OCI-M2 (cell line): ENCODE measurements around the gene ST6GALNAC1.

Source experiments
- DNase-seq: peaks from one replicate; lab custom pipeline; 2025; ENCODE audit not compliant: unreplicated experiment; lab: John Stamatoyannopoulos, UW

The ST6GALNAC1 gene

GRCh38 chr17:76675648-76676047 lies 32.1 kb upstream of the ST6GALNAC1 start:
- no peak for DNase-seq

DNA sequence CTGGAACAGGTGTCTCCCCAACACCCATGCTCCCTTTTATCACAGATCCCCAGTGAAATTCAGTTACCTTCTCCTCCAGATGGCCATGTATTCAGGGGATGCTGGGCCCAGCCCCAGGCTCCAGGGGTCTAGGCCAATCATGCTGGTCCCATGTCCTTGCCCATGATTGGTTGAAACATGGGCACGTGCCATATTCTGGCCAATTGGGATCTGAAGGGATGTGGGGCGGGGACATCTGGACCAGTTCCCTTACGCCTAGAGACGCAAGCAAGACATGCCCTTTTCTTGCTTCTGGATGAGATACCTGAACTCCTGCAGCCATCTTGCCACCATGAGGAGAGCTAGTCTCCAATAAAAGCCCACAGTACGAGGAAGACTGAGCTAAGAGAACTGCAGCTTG lies 31.0 kb upstream of the ST6GALNAC1 start:
- no peak for DNase-seq

GRCh38 chr17:76673729-76674128 lies 30.2 kb upstream of the ST6GALNAC1 start:
- DNase-seq, result no peak

DNA sequence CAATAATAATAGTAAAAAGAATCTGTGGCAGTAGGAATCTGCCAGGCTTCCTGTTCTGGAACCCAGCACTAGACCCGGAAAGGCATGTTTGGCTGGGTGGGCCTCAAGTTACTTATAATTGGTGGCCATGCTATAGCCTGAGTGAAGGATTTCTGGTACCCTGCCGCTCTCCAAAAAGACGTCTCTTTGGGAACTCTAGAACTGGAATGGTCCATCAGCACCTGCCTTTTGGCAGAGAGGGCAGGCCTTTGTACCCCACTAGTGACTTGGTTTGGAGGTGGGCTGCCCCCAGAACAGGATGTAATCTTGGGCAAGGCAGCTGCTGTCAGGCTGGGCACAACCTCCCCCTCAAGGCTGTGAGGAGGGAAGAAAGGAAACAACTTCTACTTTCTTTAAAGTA lies 29.3 kb upstream of the ST6GALNAC1 start:
- no peak for DNase-seq

GRCh38 chr17:76672270-76672851 lies 28.8 kb upstream of the ST6GALNAC1 start:
- DNase-seq, result no peak

DNA sequence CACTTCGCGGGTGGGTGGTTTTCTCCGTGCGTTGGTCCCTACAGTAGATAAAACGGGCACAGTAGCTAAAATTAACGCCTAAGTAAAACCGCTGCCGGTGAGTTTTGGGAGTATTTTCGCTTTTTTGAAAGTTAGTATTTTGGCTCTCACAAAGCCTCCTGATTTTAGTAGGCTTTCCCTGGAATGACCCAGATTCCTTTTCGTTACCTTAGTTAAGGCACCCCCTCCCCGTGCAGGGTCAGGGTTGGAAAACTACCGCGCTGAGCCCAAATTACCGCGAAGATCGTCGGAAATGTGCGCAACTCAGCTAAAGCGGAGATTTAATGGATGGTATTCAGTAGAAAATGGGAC lies 28.3 kb upstream of the ST6GALNAC1 start:
- no peak for DNase-seq

GRCh38 chr17:76671123-76671911 lies 27.8 kb upstream of the ST6GALNAC1 start:
- peak; percentile 84 for DNase-seq

- DNase-seq, result no peak
Observed at GRCh38 chr17:76670718-76671122, 27.2 kb upstream of the ST6GALNAC1 start.

DNA sequence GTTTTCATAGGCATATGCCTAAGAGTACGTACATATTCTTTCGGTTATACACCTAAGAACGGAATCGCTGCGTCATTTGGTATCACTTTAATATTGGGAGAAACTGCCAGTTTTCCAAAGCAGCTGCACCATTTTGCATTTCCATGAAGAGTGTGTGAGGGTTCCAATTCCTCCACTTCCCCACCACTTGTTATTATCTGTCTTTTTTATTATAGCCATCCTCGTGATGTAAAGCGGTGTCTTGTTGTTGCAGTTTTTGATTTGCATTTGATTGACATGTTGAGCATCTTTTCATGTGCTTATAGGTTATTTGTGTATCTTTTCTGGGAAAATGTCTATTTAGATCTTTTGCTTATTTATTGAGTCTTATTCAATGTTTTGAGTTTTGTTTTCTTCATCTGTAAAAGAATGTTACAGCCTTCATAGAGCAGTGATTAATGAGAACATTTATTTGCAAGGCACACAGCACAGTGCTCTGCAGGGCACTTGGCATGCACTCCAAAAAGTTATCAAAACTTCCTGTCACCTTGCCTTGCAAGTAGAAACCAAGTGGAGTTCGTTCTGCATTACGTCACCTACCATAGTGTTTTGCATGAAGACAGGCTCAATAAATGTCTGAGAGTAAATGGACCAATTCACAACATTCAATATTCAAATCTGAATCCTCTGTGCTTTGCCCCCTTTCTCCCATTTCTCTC lies 26.6 kb upstream of the ST6GALNAC1 start:
- no peak for DNase-seq

DNA sequence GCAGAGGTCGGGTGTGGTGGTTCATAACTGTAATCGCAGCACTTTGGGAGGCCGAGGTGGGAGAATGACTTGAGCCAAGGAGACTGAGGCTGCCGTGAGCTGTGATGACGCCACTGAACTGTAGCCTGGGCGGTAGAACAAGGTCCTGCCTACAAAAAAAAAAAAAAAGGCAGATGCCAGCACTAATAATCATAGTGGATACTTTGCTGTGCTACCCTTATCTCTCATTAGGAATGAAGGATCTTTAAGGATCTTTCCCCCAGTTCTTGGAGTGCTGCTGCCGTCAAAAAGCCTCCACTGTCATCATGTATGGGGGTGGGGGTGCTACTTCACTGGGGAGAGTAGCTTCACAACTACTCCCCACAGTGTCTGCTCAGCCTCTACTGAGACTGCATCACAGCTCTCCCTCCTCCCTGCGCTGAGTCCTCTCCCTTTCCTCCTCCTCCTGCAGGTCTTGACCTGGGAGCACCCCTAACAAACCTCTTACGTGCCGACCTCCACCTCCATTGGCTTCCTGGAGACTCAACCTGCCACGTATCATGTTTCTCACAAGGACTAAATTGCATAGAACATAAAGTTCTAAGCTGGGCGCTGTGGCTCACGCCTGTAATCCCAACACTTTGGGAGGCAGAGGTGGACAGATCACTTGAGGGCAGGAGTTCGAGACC lies 24.4 kb upstream of the ST6GALNAC1 start:
- no peak for DNase-seq

GRCh38 chr17:76667491-76667755 lies 23.9 kb upstream of the ST6GALNAC1 start:
- DNase-seq, result no peak

DNA sequence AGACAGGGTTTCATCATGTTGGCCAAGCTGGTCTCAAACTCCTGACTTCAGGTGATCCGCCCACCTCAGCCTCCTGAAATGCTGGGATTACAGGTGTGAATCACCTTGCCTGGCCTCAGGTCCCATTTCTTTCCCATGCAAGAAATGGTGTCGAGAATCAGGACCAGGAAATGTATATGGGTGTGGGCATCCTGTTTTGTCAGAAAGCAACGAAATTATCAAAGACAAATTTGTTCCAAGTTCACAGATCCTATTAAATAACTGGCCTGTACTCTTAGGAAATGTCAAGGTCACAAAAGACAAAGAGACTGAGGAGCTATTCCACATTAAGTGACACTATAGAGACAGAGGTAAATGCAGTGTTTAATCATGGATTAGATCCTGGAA lies 17.1 kb upstream of the ST6GALNAC1 start:
- no peak for DNase-seq

DNA sequence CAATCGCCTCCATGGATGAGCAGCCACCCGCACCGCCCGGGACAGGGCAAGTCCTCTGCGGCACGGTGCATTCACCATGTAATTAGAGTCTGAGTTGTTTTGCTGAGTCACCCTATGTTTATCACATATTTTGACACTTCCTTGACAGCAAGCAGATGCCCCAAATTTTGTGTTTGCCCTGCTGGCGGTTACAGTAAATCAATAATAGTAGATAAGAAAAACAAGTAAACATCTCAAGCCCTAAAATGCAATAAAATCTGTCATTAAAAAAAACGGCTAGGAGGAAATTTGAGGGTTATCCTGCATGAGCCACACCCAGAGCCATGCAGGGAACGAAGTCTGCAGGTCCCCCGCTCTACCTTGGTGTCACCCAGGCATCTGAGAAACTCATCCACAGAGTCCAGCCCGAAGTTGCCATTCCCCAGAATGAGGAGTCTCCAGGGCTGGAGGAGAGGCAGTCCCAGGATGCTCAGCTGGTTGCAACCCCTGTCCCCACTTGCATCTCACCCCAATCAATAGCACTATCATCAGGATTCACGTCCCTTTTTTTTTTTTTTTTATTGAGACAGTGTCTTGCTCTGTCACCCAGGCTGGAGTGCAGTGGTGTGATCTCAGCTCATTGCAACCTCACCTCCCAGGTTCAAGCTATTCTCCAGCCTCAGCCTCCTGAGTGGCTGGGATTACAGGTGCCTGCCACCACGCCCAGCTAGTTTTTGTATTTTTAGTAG lies 16.5 kb upstream of the ST6GALNAC1 start:
- DNase-seq, result no peak

DNA sequence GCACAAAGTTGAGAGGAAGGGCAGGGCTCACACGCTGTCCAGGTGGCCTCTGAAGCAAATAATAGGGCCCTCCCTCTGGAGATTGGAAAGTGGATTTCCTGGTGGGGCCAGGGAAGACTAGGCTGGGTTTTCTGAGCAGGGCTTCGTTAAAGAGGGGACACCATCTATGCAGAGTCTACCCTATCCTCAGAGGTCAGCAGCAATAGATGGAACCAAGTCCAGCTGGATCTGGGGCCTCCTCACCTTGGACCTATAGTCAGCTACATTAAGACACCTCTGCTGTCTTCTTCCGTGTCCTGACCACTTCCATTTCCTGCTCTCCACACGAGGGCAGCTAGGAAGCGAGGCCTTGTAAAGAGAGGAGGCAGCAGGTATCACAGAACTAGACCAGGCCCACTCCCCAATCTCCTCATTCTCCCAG lies 14.7 kb upstream of the ST6GALNAC1 start:
- no peak for DNase-seq

DNA sequence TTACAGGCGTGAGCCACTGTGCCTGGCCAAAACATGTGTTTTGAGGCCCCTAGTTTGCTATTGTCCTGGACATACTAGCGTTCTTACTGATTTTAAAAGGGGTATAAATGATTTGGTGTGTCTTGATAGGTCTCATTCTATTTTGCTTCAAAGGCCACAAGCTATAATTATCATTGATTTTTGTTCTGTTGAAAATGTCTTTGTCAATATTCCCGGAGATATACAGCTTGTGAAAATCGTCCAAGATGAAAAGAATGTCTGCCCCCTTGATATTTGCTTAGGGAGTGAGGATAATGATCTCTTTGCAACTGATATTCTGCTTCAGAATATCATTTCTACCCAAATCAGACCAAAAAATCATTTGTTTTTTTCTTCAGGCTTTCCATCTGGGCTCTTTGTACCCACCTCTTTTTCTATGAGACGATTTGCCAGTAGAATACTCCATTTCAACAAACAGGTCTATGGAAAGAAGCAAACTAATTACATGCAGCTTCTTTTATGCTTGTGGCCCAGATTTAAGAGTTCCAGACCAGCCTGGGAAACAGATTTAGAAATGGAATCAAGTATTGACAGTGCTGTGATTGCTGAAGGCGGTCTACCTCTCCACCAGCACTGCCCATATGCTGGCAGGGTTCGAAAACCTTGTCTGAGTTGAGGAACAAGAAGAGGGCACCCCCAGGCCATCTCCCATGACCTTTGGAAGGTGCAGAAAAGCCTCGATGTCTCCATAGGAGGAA lies 14.1 kb upstream of the ST6GALNAC1 start:
- no peak for DNase-seq

DNA sequence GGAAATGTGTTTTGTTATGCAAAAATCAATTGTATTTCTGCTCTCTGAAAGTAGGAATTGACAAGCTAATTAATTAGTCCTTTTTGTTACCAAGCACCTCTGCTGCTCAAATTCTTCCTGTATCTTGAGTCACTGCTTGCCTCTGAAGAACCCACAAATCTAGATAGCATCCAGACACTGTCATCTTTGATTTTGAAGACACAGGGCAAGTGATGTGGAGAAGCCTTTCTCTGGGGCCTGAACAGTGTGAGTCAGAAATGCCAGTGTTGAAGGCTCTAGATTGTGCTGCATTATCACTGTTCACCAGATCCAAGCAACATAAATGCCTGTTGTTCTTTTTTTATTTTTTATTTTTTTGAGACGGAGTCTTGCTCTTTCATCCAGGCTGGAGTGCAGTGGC lies 10.9 kb upstream of the ST6GALNAC1 start:
- no peak for DNase-seq

GRCh38 chr17:76650504-76650903 lies 6.9 kb upstream of the ST6GALNAC1 start:
- no peak for DNase-seq

- no peak for DNase-seq
Observed at GRCh38 chr17:76646712-76647111, 3.2 kb upstream of the ST6GALNAC1 start.

GRCh38 chr17:76645481-76645880 lies 1.9 kb upstream of the ST6GALNAC1 start:
- no peak for DNase-seq

DNA sequence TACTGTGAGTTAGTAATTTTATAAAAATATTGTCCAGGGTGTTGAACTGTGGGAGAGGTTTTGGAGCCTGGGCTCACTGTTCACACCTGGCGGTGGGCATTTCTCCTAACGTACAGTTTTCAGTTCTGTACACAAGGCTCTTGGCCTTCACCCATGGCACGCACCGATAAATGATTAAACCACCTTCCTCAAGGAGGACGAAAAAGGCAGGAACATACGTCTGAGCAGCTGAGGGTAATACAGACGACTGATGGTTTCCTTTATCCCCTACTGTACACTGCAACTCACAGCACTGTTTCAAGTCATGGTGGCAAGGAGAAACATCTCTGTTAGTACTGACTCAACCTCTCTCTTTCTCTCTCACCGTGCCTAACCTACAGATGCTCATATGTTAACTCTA lies 1.4 kb upstream of the ST6GALNAC1 start:
- no peak for DNase-seq

DNA sequence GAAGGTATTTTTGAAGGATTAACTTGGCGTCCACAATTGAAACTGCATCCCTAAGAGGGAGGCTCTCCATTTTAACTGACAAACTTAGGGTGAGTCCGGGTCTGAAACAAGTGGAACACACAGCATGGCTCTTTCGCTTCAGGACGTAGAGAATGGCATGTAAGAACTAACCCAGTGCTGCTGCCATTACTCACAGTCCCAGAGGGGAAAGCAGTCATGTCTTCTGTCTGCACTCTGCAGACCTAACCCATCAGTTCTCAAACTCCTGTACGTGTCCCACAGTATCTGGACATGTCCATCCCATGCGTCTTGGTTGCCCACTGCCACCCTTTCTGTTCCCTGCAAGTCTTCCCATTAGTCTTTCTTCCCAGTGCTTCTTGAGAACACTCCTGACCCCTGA lies 563 bp downstream of the ST6GALNAC1 start:
- DNase-seq, result no peak
